Endodermal cell (in vitro differentiated cells): Measurements from ENCODE around the gene LRRC27. TPM values are rescaled to one million over a fixed set of nuclear protein-coding genes. Genes with fewer than 3 reads are reported as not detected.
A peak's percentile ranks its signal among the peaks of the same experiment; 100 is the strongest.
"Not testable (repeated sequence)": the region's sequence is repeated elsewhere in the genome, so short reads cannot be mapped to it uniquely, and the experiment has no call there.

Experiments used
- DNase-seq: peaks from one replicate; pipeline ENCODE4 v3.0.0-alpha.2; 2017
- H3K27ac ChIP-seq: 2 replicates; pipeline ENCODE4 v1.5.1; 2013; ENCODE audit warnings: mild to moderate bottlenecking, low read depth, low read length, moderate library complexity
- H3K27me3 ChIP-seq: 2 replicates; pipeline ENCODE4 v1.6.1; 2013; ENCODE audit warnings: mild to moderate bottlenecking, low read length, moderate library complexity; ENCODE audit not compliant: insufficient read depth, control insufficient read depth, poor library complexity, severe bottlenecking
- H3K36me3 ChIP-seq: 2 replicates; pipeline ENCODE4 v1.7.0; 2013; ENCODE audit warnings: mild to moderate bottlenecking, low read length, moderate library complexity; ENCODE audit not compliant: control insufficient read depth, insufficient read depth
- H3K4me1 ChIP-seq: one replicate; pipeline ENCODE4 v1.7.0; 2013; ENCODE audit warnings: low read length; ENCODE audit not compliant: control insufficient read depth, insufficient read depth
- H3K4me3 ChIP-seq: 2 replicates; pipeline ENCODE4 v1.5.1; 2013; ENCODE audit warnings: mild to moderate bottlenecking, low read length, moderate library complexity
- H3K9ac ChIP-seq: 2 replicates; pipeline ENCODE4 v1.6.1; 2013; ENCODE audit warnings: mild to moderate bottlenecking, low read length, moderate library complexity; ENCODE audit not compliant: poor library complexity, severe bottlenecking; ENCODE audit errors: extremely low read depth
- H3K9me3 ChIP-seq: 2 replicates; pipeline ENCODE4 v1.6.1; 2013; ENCODE audit warnings: mild to moderate bottlenecking, low read length, moderate library complexity; ENCODE audit not compliant: control insufficient read depth
- H3K27ac Mint-ChIP-seq: 2 replicates; pipeline ENCODE4 v1.8.0; 2020; ENCODE audit warnings: mixed read lengths
- H3K27me3 Mint-ChIP-seq: 2 replicates; pipeline ENCODE4 v1.8.0; 2021; ENCODE audit warnings: mild to moderate bottlenecking, mixed read lengths; ENCODE audit not compliant: insufficient read depth
- H3K36me3 Mint-ChIP-seq: 2 replicates; pipeline ENCODE4 v1.8.0; 2020; ENCODE audit warnings: low read depth, mixed read lengths
- H3K4me1 Mint-ChIP-seq: 2 replicates; pipeline ENCODE4 v1.8.0; 2020; ENCODE audit warnings: mixed read lengths
- H3K4me3 Mint-ChIP-seq: 2 replicates; pipeline ENCODE4 v1.8.0; 2020; ENCODE audit warnings: mild to moderate bottlenecking, moderate library complexity, mixed read lengths
- H3K9me3 Mint-ChIP-seq: 2 replicates; pipeline ENCODE4 v1.8.0; 2020; ENCODE audit warnings: mild to moderate bottlenecking, mixed read lengths
- CTCF ChIP-seq: fragments of 200-600 bp; sonication (generic); conservative IDR thresholded peaks from 2 replicates; pipeline ENCODE4 v1.5.0; 2021; ENCODE audit warnings: antibody characterized with exemption, mild to moderate bottlenecking
- WGBS, 2 experiments: methylation state at CpG; one replicate each; pipeline versions ENCODE4 v1.1.5 to v1.1.7; 2013; ENCODE audit warnings: missing lambda C conversion rate in 2 of 2, mixed read lengths in 1 of 2; ENCODE audit not compliant: insufficient coverage in 1 of 2, insufficient read length in 1 of 2; 5-methylcytosine and 5-hydroxymethylcytosine counted together
- total RNA-seq, 2 donors: library from RNA; stranded (reverse); fragmentation: NEBNext Ultra II Directional in 1 of 2; extraction: Animal tissue kit (Norgen Biotek cat#: 25700) in 1 of 2; gene quantifications; 2 replicates in 1 of 2; 3 replicates in 1 of 2; pipeline ENCODE4 v1.2.1, GENCODE V29; 2021

LRRC27 gene
- total RNA-seq, 2 donors from 2014 or later = 10.3 to 14.6 TPM

GRCh38 chr10:132352462-132353308 lies 20.7 kb downstream of the LRRC27 start:
- WGBS, 2 experiments = 37 to 43% methylated on average over 20 to 38 of the region's 44 CpGs
- not testable (repeated sequence) for H3K4me3 Mint-ChIP-seq, H3K36me3 ChIP-seq

GRCh38 chr10:132353456-132354355 lies 21.7 kb downstream of the LRRC27 start:
- TF ChIP-seq CTCF = no peak
- Mint-ChIP-seq H3K4me1 (no peaks in the 10 kb centered on the region), H3K27me3 (no peaks in the 10 kb centered on the region), H3K9me3 (peaks cover 8% of the 10 kb centered on the region), H3K27ac (no peak overlapping the region), H3K4me3 (no peak overlapping the region), H3K36me3 (peaks cover 13% of the 10 kb centered on the region)
- H3K27me3 ChIP-seq = no peaks in the 10 kb centered on the region
- no peaks in the 10 kb centered on the region for H3K9me3 ChIP-seq
- no peak overlapping the region for H3K9ac ChIP-seq
- H3K4me3 ChIP-seq = no peak overlapping the region
- DNase-seq = no peak
- WGBS, 2 experiments = 91 to 93% methylated on average over 16 to 20 of the region's 20 CpGs
- peaks cover 2% of the 10 kb centered on the region for H3K36me3 ChIP-seq
- H3K4me1 ChIP-seq = no peaks in the 10 kb centered on the region
- H3K27ac ChIP-seq = peak overlapping the region; percentile 38

More at GRCh38 chr10:132352462-132353308, 20.7 kb downstream of the LRRC27 start:
- not testable (repeated sequence) for H3K27me3 Mint-ChIP-seq, H3K4me1 ChIP-seq, H3K4me3 ChIP-seq, H3K9me3 ChIP-seq, H3K9ac ChIP-seq, H3K9me3 Mint-ChIP-seq, H3K27me3 ChIP-seq, H3K27ac Mint-ChIP-seq, H3K4me1 Mint-ChIP-seq
- H3K36me3 Mint-ChIP-seq = peaks cover 13% of the 10 kb centered on the region
- DNase-seq = peak; percentile 94
- peak overlapping the region; percentile 38 for H3K27ac ChIP-seq
- TF ChIP-seq CTCF = peak; percentile 83

DNA sequence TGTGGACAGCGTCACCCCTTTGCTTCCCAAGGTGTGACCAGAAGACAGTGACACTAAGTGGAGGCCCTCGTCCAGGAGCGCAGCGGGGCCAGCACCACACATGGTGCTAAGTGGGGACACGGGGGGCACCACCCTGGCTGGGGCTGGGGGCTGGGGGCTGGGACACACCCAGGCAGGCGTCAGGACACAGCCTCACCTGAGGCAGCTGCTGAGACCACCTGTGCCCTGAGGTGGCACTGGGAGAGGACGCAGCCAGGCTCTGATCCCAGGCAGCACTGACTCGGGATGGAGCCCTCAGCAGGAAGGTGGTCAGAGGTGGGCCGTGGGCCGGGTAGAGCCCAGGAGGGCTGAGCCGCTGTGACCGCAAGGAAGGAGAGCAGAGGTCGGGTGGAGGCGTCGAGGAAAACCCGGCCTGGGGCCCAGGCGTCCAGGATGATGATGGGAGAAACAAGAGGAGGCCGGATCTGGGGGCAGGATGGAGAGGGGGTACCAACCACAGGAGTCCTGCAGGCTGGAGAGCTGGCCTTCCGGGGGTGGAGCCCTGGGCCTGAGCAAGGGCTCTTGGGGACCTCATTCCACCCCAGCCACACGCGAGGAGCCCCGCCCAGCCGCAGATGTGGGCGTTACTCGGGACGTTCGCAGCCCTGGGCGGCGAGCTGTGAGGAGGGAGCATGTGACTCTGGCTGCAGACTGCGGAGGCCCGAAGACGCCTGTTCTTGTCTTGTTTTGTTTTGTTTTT lies 22.5 kb downstream of the LRRC27 start:
- Mint-ChIP-seq H3K27ac (no peak overlapping the region), H3K27me3 (no peaks in the 10 kb centered on the region), H3K36me3 (peaks cover 8% of the 10 kb centered on the region), H3K4me3 (no peak overlapping the region), H3K4me1 (no peaks in the 10 kb centered on the region), H3K9me3 (peaks cover 8% of the 10 kb centered on the region)
- Histone ChIP-seq H3K9ac (no peak overlapping the region), H3K4me1 (no peaks in the 10 kb centered on the region), H3K4me3 (no peak overlapping the region), H3K27me3 (no peaks in the 10 kb centered on the region), H3K36me3 (no peaks in the 10 kb centered on the region), H3K9me3 (no peaks in the 10 kb centered on the region), H3K27ac (no peak overlapping the region)
- 87 to 89% methylated on average over 23 to 32 of the region's 32 CpGs for WGBS, 2 experiments
- TF ChIP-seq CTCF = no peak
- no peak for DNase-seq
